GM21619 (cell line): ENCODE results near the gene SMAD6.

ENCODE experiments used
- ATAC-seq: cut with Tn5 transposase; IDR thresholded peaks from one replicate; pipeline ENCODE4 v1.9.1; 2021; ENCODE audit not compliant: unreplicated experiment

SMAD6 gene

GRCh38 chr15:66702035-66702786 is at the start of gene SMAD6:
Gene SMAD6 (plus strand): TSS chr15:66702236. CDS start chr15:66703259, 1,023 bp downstream.
- no peak for ATAC-seq

GRCh38 chr15:66652806-66653205 is 49.2 kb upstream of the SMAD6 start:
- no peak for ATAC-seq

- no peak for ATAC-seq
Measured at GRCh38 chr15:66653398-66653797, 48.6 kb upstream of the SMAD6 start.

- ATAC-seq: no peak
Measured at GRCh38 chr15:66653852-66654251, 48.2 kb upstream of the SMAD6 start.

- no peak for ATAC-seq
Measured at GRCh38 chr15:66654361-66654738, 47.7 kb upstream of the SMAD6 start.

GRCh38 chr15:66654739-66655375 is 47.2 kb upstream of the SMAD6 start:
- no peak for ATAC-seq

GRCh38 chr15:66655511-66655910 is 46.5 kb upstream of the SMAD6 start:
- ATAC-seq: no peak

GRCh38 chr15:66655997-66656396 is 46.0 kb upstream of the SMAD6 start:
- no peak for ATAC-seq

- ATAC-seq: no peak
Measured at GRCh38 chr15:66657185-66658020, 44.6 kb upstream of the SMAD6 start.

GRCh38 chr15:66658044-66658443 is 44.0 kb upstream of the SMAD6 start:
- ATAC-seq: no peak

GRCh38 chr15:66658855-66659254 is 43.2 kb upstream of the SMAD6 start:
- ATAC-seq: no peak

GRCh38 chr15:66659384-66659783 is 42.7 kb upstream of the SMAD6 start:
- ATAC-seq: no peak

- ATAC-seq: no peak
Measured at GRCh38 chr15:66661432-66662096, 40.5 kb upstream of the SMAD6 start.

GRCh38 chr15:66662522-66662921 is 39.5 kb upstream of the SMAD6 start:
- ATAC-seq: no peak

- ATAC-seq: no peak
Measured at GRCh38 chr15:66663664-66664063, 38.4 kb upstream of the SMAD6 start.

GRCh38 chr15:66670175-66670574 is 31.9 kb upstream of the SMAD6 start:
- ATAC-seq: no peak

- ATAC-seq: no peak
Measured at GRCh38 chr15:66670762-66671580, 31.1 kb upstream of the SMAD6 start.

GRCh38 chr15:66672867-66673266 is 29.2 kb upstream of the SMAD6 start:
- ATAC-seq: no peak

- ATAC-seq: no peak
Measured at GRCh38 chr15:66673410-66674322, 28.4 kb upstream of the SMAD6 start.
